ENCODE measurements around the gene PCYOX1L. TPM values are rescaled to one million over a fixed set of nuclear protein-coding genes. Genes with fewer than 3 reads are reported as not detected.
A peak's percentile ranks its signal among the peaks of the same experiment; 100 is the strongest.

The PCYOX1L gene
- total and polyA plus RNA-seq, 2 of the 8 experiments (the other 6 are each of a cell fraction or from before 2014, with no cell fraction given) = 6.8 to 17.2 TPM

GRCh38 chr5:149322518-149322917 lies 35.3 kb upstream of the PCYOX1L start (continued):
- TF ChIP-seq RAD21 (IDR thresholded peaks at IDR 0.05 in 1 of 2, conservative IDR thresholded peaks at IDR 0.05 in 1 of 2; ENCODE audit: low read depth in 2 of 2, low read length in 2 of 2) = peak in 1 of 2 experiments; percentile 18; a peak in 1 of 4 replicates
- no peak for TF ChIP-seq KDM1A (IDR thresholded peaks at IDR 0.05; ENCODE audit: borderline replicate concordance, low read length)
- no peak for TF ChIP-seq TCF12 (IDR thresholded peaks at IDR 0.05; ENCODE audit: low read depth, low read length)
- TF ChIP-seq MAX (IDR thresholded peaks at IDR 0.05) = no peak
